Cardiac fibroblast (primary cell): ENCODE measurements around the gene MAX.
A peak's percentile ranks its signal among the peaks of the same experiment; 100 is the strongest.

ENCODE experiments used
- DNase-seq, 2 donors: peaks; one replicate each; pipeline versions ENCODE4 v3.0.0 to v3.0.0-alpha.2; 2010; ENCODE audit warnings: low read depth in 2 of 2
- H3K4me3 ChIP-seq, 2 donors: replicated peaks in 1 of 2; 1 replicate in 1 of 2; 2 replicates in 1 of 2; pipeline ENCODE4 v1.5.1; 2011; ENCODE audit warnings: low read depth in 2 of 2, low read length in 2 of 2, mild to moderate bottlenecking in 2 of 2, moderate library complexity in 1 of 2
- TF ChIP-seq, protein P1 (sequence below): IDR thresholded peaks from one replicate; pipeline ENCODE4 v1.5.1; 2011; ENCODE audit warnings: low read depth, mild to moderate bottlenecking, low read length, inconsistent platforms

Gene MAX

DNA sequence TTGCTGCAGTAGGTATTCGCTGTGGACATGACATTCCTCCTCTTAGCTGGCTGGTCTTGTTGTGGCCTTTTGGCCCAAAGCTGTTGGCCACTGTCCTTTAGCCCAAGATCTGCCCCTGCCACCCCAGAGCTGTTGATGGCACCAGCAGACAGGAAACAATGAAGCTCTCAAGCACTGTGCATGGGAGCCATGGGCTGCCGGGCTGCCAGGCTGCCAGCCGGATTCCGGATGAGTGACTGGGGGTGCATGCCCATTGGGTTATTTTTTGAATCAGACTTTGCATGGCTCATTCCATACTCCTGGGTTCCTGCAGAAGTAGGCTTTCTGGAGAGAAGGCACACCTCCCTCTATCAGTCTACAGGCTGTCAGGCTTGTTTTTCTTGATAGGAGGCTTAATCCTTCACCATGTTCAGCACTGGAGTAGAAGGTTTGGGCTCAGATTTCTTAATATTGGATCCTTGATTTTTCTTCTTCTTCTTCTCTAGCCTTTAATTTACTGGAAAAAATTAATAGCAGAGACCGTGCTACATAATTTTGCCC lies 32.4 kb downstream of the MAX start:
- no peak overlapping the region for H3K4me3 ChIP-seq
- DNase-seq = no peak
- TF ChIP-seq, protein P1, sequence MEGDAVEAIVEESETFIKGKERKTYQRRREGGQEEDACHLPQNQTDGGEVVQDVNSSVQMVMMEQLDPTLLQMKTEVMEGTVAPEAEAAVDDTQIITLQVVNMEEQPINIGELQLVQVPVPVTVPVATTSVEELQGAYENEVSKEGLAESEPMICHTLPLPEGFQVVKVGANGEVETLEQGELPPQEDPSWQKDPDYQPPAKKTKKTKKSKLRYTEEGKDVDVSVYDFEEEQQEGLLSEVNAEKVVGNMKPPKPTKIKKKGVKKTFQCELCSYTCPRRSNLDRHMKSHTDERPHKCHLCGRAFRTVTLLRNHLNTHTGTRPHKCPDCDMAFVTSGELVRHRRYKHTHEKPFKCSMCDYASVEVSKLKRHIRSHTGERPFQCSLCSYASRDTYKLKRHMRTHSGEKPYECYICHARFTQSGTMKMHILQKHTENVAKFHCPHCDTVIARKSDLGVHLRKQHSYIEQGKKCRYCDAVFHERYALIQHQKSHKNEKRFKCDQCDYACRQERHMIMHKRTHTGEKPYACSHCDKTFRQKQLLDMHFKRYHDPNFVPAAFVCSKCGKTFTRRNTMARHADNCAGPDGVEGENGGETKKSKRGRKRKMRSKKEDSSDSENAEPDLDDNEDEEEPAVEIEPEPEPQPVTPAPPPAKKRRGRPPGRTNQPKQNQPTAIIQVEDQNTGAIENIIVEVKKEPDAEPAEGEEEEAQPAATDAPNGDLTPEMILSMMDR = no peak

DNA sequence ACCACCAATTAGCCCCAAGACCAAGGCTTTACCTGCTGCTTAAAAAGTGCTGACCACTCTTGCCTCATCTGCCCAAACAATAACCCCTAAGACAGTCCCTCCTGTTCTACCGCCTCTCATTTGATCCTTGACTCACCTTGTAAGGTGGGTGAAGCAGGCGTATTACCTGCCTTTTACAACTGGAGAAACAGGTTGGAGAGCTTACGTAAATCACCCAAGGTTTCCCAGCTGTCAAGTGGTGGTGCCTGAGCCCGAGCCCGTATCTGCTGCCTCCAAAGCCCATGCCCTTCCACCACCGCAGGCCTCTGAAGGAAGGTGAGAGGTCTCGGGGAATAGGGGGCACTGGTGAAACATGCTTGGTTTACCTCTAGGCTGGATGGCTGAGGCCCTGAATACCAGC lies 36.6 kb downstream of the MAX start:
- TF ChIP-seq, protein P1 = no peak
- DNase-seq = no peak
- H3K4me3 ChIP-seq = no peak overlapping the region

DNA sequence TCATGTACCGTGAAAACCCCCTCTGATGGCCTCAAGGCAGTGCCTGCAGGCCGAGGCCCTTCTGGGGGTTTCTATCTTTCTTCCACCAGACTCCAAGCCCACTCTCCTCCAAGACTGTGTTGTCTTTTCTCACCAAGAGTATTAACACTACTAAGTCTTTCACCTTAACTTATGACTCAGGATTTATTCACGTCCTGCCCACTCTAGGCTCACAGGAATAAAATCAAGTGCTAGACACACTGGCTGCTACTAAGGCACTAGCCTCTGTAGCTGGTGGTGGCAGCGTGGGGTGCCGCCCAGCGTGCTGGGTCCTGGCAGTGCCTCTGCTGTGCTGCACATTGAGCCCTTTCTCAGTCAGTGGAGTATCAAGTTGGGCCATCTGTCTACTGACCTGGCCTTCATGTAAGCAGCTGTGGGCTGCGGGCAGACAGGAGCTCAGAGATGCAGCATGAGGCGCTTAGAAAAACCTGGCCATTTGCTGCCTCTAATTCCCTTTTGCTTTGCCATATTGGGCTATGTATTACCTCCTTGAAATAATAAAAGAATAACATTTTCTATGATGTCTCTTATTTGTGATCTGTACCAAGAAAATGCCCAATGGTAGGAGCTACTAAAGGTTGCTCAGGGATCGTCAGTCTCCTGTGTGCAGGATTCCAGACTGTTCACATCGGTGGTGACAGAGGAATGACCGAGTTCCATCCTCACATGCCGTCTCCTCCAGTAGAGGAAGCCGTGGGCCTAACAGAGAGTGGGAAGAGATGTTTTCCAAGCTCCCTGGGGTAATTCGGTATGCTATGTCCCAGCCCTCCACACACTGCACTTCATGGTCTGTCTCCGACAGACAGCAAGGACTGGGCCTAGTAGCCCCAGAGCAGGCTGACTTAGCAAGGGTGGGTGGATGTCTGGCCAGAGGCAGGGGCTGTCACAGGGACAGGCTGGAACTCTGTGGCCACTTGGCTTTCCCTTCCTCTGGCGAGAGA lies 39.9 kb downstream of the MAX start:
- peak in 1 of 2 donors; percentile 21 for DNase-seq
- H3K4me3 ChIP-seq = no peak overlapping the region
- TF ChIP-seq, protein P1 = no peak

DNA sequence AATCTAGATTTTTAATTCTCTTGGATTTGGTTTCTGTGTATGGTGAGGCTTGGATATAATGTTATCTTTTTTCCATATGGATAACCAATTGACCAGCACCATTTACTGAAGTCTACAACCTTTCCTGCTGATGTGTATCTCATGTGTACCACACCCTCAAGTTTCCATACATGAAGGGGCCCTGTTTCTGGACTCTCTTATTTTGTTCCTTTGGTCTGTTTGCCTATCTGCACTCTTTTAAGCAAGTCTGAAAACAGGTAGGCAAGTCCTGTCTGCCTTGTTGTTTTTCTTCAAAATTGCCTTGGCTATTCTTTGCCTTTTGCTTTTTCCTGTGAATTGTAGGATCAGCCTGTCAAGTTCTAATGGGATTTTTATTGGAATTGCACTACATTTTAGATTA lies 44.6 kb downstream of the MAX start:
- no peak overlapping the region for H3K4me3 ChIP-seq
- TF ChIP-seq, protein P1 = no peak
- DNase-seq = no peak

DNA sequence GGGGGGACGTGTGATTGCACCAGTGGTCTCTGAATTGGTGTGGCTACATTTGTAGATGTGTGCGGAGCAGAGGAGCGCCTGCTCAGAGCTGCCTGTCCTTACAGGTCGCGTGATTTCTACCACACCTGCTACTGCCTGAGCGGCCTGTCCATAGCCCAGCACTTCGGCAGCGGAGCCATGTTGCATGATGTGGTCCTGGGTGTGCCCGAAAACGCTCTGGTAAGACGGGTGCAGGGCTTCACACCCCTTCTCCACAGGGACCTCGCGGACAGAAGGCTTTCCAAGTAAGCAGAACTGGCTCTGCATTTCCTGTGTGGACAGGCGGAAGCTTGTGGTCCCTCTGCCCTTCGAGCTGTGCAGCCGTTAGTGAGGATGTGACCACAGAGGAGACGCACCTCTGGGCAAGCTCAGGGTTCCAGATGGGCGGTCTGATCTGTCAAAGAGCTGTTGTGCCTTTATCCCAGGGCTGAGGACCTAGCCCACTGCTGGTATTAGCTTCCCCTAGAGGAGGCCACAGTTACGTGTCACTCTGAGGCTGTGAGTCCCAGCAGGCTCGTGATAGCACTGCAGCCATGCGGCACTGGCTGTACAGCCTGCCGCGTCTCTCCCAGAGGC lies 47.7 kb downstream of the MAX start:
- no peak overlapping the region for H3K4me3 ChIP-seq
- TF ChIP-seq, protein P1 = no peak
- DNase-seq = no peak

DNA sequence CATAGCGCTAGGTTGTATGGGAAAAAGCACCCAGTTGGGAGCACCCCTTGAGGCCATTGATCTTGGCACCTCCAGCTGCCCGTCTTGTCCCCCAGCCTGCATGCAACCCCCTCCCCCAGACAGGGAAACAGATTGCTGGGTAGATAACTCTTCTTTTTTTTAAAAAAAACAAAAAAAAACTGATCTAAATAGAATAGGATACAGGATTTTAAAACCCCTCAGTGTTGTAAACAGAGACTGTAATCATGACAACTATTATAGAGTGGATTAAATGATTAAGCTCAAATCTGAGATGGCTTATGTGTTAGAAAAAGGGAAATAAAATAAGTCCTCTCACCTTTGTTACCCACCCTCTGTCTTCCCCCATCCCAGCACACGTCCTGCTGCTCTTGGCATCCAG lies 48.9 kb downstream of the MAX start:
- no peak for DNase-seq
- TF ChIP-seq, protein P1 = no peak
- H3K4me3 ChIP-seq = no peak overlapping the region
